HUES64 (cell line): ENCODE results near the gene SMCO4. TPM values are rescaled to one million over a fixed set of nuclear protein-coding genes. Genes with fewer than 3 reads are reported as not detected.
"Not testable (repeated sequence)": the region's sequence is repeated elsewhere in the genome, so short reads cannot be mapped to it uniquely, and the experiment has no call there.

ENCODE experiments used
- H3K27ac ChIP-seq: 2 replicates; pipeline ENCODE4 v1.7.0; 2013; ENCODE audit warnings: low read depth, low read length, inconsistent platforms
- H3K27me3 ChIP-seq: 2 replicates; pipeline ENCODE4 v1.6.1; 2013; ENCODE audit warnings: mild to moderate bottlenecking, low read length; ENCODE audit not compliant: insufficient read depth
- H3K36me3 ChIP-seq: 2 replicates; pipeline ENCODE4 v1.6.1; 2013; ENCODE audit warnings: mild to moderate bottlenecking, low read length; ENCODE audit not compliant: insufficient read depth
- H3K4me1 ChIP-seq: 2 replicates; pipeline ENCODE4 v1.6.1; 2013; ENCODE audit warnings: mild to moderate bottlenecking, low read length, moderate library complexity; ENCODE audit not compliant: insufficient read depth
- H3K4me3 ChIP-seq: 2 replicates; pipeline ENCODE4 v1.5.1; 2013; ENCODE audit warnings: mild to moderate bottlenecking, low read length, moderate library complexity
- H3K9ac ChIP-seq: 2 replicates; pipeline ENCODE4 v1.6.1; 2013; ENCODE audit warnings: mild to moderate bottlenecking, low read depth, low read length
- H3K9me3 ChIP-seq: 2 replicates; pipeline ENCODE4 v1.6.1; 2013; ENCODE audit warnings: low read depth, low read length; ENCODE audit not compliant: insufficient read depth
- WGBS: fragments of 150-250, 120-280 bp; methylation state at CpG from one replicate; pipeline ENCODE4 v1.1.7; 2013; ENCODE audit warnings: missing lambda C conversion rate; 5-methylcytosine and 5-hydroxymethylcytosine counted together
- polyA plus RNA-seq, 2 experiments: library from polyadenylated mRNA; stranded (reverse); fragments of 50-300 nt; gene quantifications; one replicate each; pipeline ENCODE4 v1.2.3, GENCODE V29; 2013

SMCO4 gene
- 25.6 TPM for polyA plus RNA-seq (2013, experiment 1 of 2)
- polyA plus RNA-seq (2013, experiment 2 of 2), result 28.3 TPM

GRCh38 chr11:93543292-93543977 is at the start of gene SMCO4:
Gene SMCO4, minus strand, starts transcription at chr11:93543391. Its CDS starts 64,202 bp downstream, at chr11:93479189.
- peaks cover 28% of the 10 kb centered on the region for H3K4me1 ChIP-seq
- H3K36me3 ChIP-seq, result no peaks in the 10 kb centered on the region
- 6% methylated on average over 59 of the region's 59 CpGs for WGBS
- peak within 1 kb of the TSS; percentile 80 for H3K9ac ChIP-seq
- H3K27me3 ChIP-seq, result no peaks in the 10 kb centered on the region; the same call in 1 of the 2 replicates
- H3K4me3 ChIP-seq, result peak within 1 kb of the TSS; percentile 72
- no peaks in the 10 kb centered on the region for H3K9me3 ChIP-seq
- H3K27ac ChIP-seq, result peak within 1 kb of the TSS; percentile 84

- Histone ChIP-seq H3K27me3 (no peaks in the 10 kb centered on the region), H3K9me3 (no peaks in the 10 kb centered on the region), H3K27ac (no peak overlapping the region), H3K36me3 (no peaks in the 10 kb centered on the region), H3K4me3 (no peak overlapping the region), H3K9ac (no peak overlapping the region), H3K4me1 (no peaks in the 10 kb centered on the region)
- WGBS, result 93% methylated on average over 4 of the region's 6 CpGs
Measured at GRCh38 chr11:93591247-93591898, 48.2 kb upstream of the SMCO4 start.

DNA sequence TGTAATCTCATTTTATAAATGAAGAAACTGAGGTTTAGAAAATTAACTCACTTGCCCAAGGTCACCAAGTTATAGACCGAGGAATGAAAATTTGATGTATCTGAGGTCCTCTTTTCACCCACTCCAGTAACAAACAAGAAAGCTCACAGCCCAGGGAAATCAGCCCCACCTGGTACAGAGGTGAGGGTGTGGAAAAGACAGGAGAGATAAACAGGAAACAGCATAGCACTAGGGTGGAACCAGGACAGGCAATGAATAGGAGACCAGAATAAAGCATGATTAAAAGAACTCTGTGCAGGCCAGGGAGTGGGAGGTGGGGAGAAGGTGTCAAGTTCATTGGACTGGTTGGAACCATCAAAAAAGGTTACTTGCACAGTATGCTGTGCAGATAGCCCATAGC is 46.2 kb upstream of the SMCO4 start:
- H3K27ac ChIP-seq, result no peak overlapping the region
- no CpG with 5 or more reads among the region's 1 CpG for WGBS
- no peak overlapping the region for H3K4me3 ChIP-seq
- no peaks in the 10 kb centered on the region for H3K36me3 ChIP-seq
- no peaks in the 10 kb centered on the region for H3K4me1 ChIP-seq
- H3K9ac ChIP-seq, result no peak overlapping the region
- no peaks in the 10 kb centered on the region for H3K9me3 ChIP-seq
- H3K27me3 ChIP-seq, result no peaks in the 10 kb centered on the region

GRCh38 chr11:93587858-93588581 is 44.8 kb upstream of the SMCO4 start:
- no peaks in the 10 kb centered on the region for H3K9me3 ChIP-seq
- H3K4me3 ChIP-seq, result no peak overlapping the region
- no peaks in the 10 kb centered on the region for H3K36me3 ChIP-seq
- H3K27me3 ChIP-seq, result no peaks in the 10 kb centered on the region
- no peaks in the 10 kb centered on the region for H3K4me1 ChIP-seq
- no peak overlapping the region for H3K27ac ChIP-seq
- WGBS, result 95% methylated on average over 8 of the region's 8 CpGs
- H3K9ac ChIP-seq, result no peak overlapping the region

GRCh38 chr11:93587425-93587824 is 44.2 kb upstream of the SMCO4 start:
- not testable (repeated sequence) for H3K4me3 ChIP-seq, H3K36me3 ChIP-seq, H3K27me3 ChIP-seq, H3K9ac ChIP-seq, H3K4me1 ChIP-seq, H3K9me3 ChIP-seq, H3K27ac ChIP-seq
- 100% methylated on average over 1 of the region's 1 CpG for WGBS

- Histone ChIP-seq H3K9me3 (no peaks in the 10 kb centered on the region), H3K27me3 (no peaks in the 10 kb centered on the region), H3K9ac (no peak overlapping the region), H3K36me3 (no peaks in the 10 kb centered on the region), H3K4me3 (no peak overlapping the region), H3K27ac (no peak overlapping the region), H3K4me1 (no peaks in the 10 kb centered on the region)
Measured at GRCh38 chr11:93585758-93586157, 42.6 kb upstream of the SMCO4 start.

GRCh38 chr11:93583490-93583889 is 40.3 kb upstream of the SMCO4 start:
- Histone ChIP-seq H3K9me3 (peaks cover 8% of the 10 kb centered on the region), H3K4me1 (no peaks in the 10 kb centered on the region), H3K4me3 (no peak overlapping the region), H3K36me3 (no peaks in the 10 kb centered on the region), H3K27ac (no peak overlapping the region), H3K27me3 (no peaks in the 10 kb centered on the region), H3K9ac (no peak overlapping the region)

GRCh38 chr11:93579187-93579751 is 36.1 kb upstream of the SMCO4 start:
- WGBS, result 86% methylated on average over 2 of the region's 2 CpGs

DNA sequence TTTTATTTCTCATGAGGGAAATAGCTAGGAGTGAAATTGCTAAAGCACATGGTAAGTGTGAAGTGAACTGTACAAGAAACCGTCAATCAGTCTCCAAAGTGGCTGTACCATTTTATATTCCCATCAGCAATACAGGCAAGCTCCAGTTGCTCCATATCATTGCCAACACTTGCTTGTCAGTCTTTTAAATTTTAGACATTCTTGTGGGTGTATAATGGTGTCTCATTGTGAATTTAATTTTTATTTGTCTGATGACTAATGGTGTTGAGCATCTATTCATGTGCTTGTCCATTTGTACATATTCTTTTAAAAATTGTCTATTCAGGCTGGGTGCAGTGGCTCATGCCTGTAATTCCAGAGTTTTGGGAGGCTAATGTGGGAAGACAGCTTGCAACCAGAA is 34.1 kb upstream of the SMCO4 start:
- H3K9me3 ChIP-seq, result peaks cover 8% of the 10 kb centered on the region
- no peaks in the 10 kb centered on the region for H3K36me3 ChIP-seq
- no peaks in the 10 kb centered on the region for H3K27me3 ChIP-seq
- WGBS, result 100% methylated on average over 1 of the region's 1 CpG
- H3K4me3 ChIP-seq, result no peak overlapping the region
- no peaks in the 10 kb centered on the region for H3K4me1 ChIP-seq
- no peak overlapping the region for H3K27ac ChIP-seq
- no peak overlapping the region for H3K9ac ChIP-seq

More at GRCh38 chr11:93579187-93579751, 36.1 kb upstream of the SMCO4 start:
- Histone ChIP-seq H3K9ac (no peak overlapping the region), H3K27ac (no peak overlapping the region), H3K4me3 (no peak overlapping the region), H3K9me3 (peaks cover 8% of the 10 kb centered on the region), H3K27me3 (no peaks in the 10 kb centered on the region), H3K36me3 (no peaks in the 10 kb centered on the region), H3K4me1 (no peaks in the 10 kb centered on the region)

DNA sequence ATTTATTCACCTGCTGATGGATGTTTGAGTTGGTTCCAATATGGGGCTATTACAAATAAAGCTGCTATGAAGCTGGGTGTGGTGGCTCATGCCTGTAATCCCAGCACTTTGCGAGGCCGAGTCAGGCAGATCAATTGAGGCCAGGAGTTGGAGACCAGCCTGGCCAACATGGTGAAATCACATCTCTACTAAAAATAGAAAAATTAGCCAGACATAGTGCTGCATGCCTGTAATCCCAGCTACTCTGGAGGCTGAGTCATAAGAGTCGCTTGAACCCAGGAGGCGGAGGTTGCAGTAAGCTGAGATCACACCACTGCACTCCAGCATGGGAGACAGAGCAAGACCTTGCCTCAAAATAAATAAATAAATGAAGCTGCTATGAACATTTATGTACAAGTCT is 33.7 kb upstream of the SMCO4 start:
- not testable (repeated sequence) for H3K4me3 ChIP-seq, H3K9me3 ChIP-seq, H3K4me1 ChIP-seq, H3K9ac ChIP-seq, H3K36me3 ChIP-seq, H3K27me3 ChIP-seq, H3K27ac ChIP-seq
- WGBS, result 96% methylated on average over 4 of the region's 4 CpGs

GRCh38 chr11:93574638-93575220 is 31.5 kb upstream of the SMCO4 start:
- Histone ChIP-seq H3K36me3 (no peaks in the 10 kb centered on the region), H3K9ac (no peak overlapping the region), H3K27me3 (no peaks in the 10 kb centered on the region), H3K4me1 (0 out of 2 replicates have a peak, but pooled peaks cover 3% of the 10 kb centered on the region), H3K27ac (no peak overlapping the region), H3K9me3 (peaks cover 8% of the 10 kb centered on the region), H3K4me3 (no peak overlapping the region)
- WGBS, result 100% methylated on average over 1 of the region's 2 CpGs
